Astrocyte of the spinal cord (primary cell): ENCODE results near the gene MRPL24.
A peak's percentile ranks its signal among the peaks of the same experiment; 100 is the strongest.

ENCODE experiments used
- DNase-seq: peaks from one replicate; pipeline ENCODE4 v3.0.0; 2011; ENCODE audit warnings: low read depth, low spot score
- H3K4me3 ChIP-seq: 2 replicates; pipeline ENCODE4 v1.5.1; 2011; ENCODE audit warnings: low read depth, mild to moderate bottlenecking, low read length, moderate library complexity
- in situ Hi-C: cut with HindIII; loops from 2 replicates; pipeline ENCODE4 v1.10.0; 2017; ENCODE audit warnings: low sequenced_read_pairs
- TF ChIP-seq, protein P1 (sequence below): IDR thresholded peaks from 2 replicates; pipeline ENCODE4 v1.5.1; 2012; ENCODE audit warnings: low read depth, mild to moderate bottlenecking, low read length, inconsistent platforms

The MRPL24 gene

DNA sequence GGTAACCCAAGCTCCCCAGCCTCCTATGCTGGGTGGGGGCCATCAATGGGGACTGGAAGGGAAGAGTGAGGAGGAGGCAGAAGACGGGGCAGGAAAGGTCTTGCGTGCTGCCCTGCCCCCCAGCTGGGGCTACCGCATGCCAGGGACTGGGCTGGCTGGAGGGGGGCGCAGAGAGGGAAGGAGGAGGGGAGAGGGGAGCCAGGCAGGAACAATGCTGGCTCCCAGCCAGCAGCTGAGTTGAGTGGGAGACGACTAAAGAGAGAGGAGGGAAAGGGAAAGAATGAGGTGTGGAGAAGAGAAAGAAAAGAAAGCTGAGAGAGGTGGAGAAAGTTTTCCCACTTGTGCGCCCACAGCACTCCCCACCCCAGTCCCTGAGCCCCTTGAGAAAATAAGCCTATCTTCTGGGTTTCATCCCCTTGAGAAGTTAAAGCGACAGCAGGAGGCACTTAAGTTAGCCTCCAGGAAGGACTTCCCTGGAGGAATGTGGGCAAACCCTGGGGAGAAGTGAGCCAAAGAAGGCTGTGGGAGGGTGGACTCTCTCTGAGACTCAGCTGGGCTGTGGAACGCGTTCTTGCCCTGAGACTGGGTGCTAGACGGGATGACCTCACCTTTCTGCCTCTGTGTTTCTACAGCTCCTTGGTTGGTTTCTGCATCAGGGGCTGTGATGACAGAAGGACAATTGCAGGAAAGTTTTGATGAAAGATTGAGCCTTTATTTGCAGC, 50.8 kb downstream of the MRPL24 start:
- in situ Hi-C loops: no loop called here
- TF ChIP-seq, protein P1, sequence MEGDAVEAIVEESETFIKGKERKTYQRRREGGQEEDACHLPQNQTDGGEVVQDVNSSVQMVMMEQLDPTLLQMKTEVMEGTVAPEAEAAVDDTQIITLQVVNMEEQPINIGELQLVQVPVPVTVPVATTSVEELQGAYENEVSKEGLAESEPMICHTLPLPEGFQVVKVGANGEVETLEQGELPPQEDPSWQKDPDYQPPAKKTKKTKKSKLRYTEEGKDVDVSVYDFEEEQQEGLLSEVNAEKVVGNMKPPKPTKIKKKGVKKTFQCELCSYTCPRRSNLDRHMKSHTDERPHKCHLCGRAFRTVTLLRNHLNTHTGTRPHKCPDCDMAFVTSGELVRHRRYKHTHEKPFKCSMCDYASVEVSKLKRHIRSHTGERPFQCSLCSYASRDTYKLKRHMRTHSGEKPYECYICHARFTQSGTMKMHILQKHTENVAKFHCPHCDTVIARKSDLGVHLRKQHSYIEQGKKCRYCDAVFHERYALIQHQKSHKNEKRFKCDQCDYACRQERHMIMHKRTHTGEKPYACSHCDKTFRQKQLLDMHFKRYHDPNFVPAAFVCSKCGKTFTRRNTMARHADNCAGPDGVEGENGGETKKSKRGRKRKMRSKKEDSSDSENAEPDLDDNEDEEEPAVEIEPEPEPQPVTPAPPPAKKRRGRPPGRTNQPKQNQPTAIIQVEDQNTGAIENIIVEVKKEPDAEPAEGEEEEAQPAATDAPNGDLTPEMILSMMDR: no peak
- no peak for DNase-seq
- H3K4me3 ChIP-seq: peak overlapping the region; percentile 10

DNA sequence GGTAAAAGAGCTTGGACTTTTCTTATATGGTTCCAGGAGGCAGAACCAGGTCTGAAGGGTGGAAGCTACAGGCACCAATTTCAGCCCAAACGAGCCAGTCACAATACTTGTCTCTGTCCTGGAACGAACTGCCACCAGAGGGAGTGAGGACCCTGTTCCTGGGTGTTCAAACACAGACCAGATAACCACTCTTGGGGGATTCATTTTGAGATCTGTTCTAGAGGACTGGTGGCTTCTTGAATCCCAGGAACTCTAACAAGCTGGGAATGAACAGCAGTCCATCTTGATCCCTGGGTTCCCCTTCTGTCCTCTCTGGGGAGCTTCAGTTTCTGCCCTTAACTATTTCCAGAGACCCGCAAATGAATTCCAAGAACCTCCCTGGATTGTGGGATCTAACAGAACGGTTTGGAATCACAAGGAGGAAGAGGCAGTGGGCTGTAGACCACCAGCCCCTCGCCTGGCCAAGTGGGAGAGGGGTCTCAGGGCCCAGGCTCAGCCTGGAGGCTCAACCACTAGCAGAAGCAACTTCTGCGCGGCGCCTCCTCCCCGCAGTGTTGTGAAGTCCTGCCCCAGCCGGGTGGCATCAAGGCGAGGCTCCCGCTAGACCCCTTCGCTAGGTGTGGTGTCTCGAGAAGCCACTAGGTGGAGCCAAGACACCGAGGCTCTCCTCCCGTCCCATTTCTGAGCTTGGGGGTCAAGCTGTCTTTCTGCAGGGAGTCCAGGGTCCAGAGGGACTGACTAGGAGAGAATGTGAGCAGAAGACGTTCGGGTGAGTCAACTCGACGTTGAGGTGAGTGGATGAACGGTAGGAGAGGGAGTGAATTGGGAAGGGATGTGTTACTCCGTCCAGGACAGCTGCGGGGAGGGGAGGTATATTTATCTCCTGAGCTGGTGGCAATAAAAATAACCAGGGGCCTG, 51.6 kb downstream of the MRPL24 start:
- TF ChIP-seq, protein P1: peak; percentile 90
- H3K4me3 ChIP-seq: peak overlapping the region; percentile 10
- DNase-seq: peak; percentile 79
- in situ Hi-C loops: no loop called here
